ENCODE results near the gene BNIP5. TPM values are rescaled to one million over a fixed set of nuclear protein-coding genes. Genes with fewer than 3 reads are reported as not detected.

Gene BNIP5
- total RNA-seq, 1 experiment from 2014 or later = 0.94 TPM

DNA sequence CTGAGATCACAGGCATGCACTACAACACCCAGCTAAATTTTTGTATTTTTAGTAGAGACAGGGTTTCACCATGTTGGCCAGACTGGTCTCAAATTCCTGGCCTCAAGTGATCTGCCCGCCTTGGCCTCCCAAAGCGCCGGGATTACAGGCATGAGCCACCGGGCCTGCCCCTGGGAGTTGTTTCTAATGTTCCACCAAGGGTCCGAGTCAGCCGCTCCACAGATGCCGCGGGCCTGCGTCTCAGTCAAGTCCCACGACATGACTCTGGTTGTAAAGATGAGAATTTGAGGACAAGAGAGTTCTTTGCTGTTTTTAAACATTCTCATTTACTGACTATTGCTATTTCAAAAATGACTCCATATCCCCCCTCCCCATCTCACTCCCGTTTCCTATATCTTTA is 30.8 kb downstream of the BNIP5 start:
- no peak overlapping the region for H3K27ac Mint-ChIP-seq (ENCODE audit: unreplicated experiment)
- peaks cover 15% of the 10 kb centered on the region for H3K27me3 Mint-ChIP-seq (ENCODE audit: unreplicated experiment)
- H3K4me1 Mint-ChIP-seq (ENCODE audit: low read depth, unreplicated experiment) = peaks cover 16% of the 10 kb centered on the region
- no TSS peak for BruUV-seq (replicated peaks)
- no peak for DNase-seq
- CTCF ChIA-PET = interaction anchor here (1.3 kb wide), 1 partner anchor 53 kb away, joined by 3 read pairs; no protein-coding TSS in a partner anchor
- H3K36me3 Mint-ChIP-seq (ENCODE audit: insufficient read depth, unreplicated experiment) = no peaks in the 10 kb centered on the region
- H3K4me3 Mint-ChIP-seq (ENCODE audit: low read depth, unreplicated experiment) = no peak overlapping the region
- intact Hi-C loops (cut with micrococcal nuclease; ENCODE audit: unreplicated experiment) = no loop called here
- TF ChIP-seq, protein P1, sequence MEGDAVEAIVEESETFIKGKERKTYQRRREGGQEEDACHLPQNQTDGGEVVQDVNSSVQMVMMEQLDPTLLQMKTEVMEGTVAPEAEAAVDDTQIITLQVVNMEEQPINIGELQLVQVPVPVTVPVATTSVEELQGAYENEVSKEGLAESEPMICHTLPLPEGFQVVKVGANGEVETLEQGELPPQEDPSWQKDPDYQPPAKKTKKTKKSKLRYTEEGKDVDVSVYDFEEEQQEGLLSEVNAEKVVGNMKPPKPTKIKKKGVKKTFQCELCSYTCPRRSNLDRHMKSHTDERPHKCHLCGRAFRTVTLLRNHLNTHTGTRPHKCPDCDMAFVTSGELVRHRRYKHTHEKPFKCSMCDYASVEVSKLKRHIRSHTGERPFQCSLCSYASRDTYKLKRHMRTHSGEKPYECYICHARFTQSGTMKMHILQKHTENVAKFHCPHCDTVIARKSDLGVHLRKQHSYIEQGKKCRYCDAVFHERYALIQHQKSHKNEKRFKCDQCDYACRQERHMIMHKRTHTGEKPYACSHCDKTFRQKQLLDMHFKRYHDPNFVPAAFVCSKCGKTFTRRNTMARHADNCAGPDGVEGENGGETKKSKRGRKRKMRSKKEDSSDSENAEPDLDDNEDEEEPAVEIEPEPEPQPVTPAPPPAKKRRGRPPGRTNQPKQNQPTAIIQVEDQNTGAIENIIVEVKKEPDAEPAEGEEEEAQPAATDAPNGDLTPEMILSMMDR (IDR thresholded peaks at IDR 0.05; ENCODE audit: unreplicated experiment) = no peak
- H3K9me3 Mint-ChIP-seq (ENCODE audit: low read depth, unreplicated experiment) = no peaks in the 10 kb centered on the region

DNA sequence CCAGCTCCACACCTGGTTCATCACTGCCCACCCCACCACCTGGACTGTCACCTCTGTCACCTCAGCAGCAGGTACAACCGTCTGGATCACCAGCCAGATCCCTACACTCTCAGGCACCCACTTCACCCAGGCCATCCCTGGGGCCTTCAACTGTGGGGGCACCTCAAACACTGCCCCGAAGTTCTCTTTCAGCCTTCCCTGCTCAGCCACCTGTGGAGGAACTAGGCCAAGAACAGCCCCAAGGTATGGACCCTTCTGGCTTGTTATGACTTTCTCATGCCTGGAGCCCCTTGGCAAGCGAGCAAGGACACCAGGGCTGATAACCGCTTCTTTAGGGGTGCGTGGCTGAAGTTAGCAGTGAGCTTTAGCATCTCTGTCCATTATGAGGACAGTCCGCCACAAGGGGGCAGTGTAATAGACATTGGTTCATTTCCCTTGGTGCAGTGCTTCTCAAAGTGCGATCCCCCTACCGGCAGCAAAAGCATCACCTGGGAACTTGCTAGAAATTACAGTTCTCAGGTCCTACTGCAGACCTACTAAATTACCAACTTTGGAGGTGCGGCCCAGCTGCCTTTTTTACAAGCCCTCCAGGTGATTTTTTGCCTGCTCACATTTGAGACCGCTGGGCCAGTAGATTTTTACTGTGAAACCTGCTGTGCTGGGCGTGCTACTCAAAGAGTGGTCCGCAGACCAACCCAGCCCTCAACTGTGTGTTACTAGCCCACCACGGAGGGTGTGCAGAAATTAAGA is 34.3 kb downstream of the BNIP5 start:
- no peak overlapping the region for H3K4me3 Mint-ChIP-seq (ENCODE audit: low read depth, unreplicated experiment)
- H3K9me3 Mint-ChIP-seq (ENCODE audit: low read depth, unreplicated experiment) = no peaks in the 10 kb centered on the region
- peaks cover 16% of the 10 kb centered on the region for H3K4me1 Mint-ChIP-seq (ENCODE audit: low read depth, unreplicated experiment)
- DNase-seq = peak; percentile 96
- no peaks in the 10 kb centered on the region for H3K36me3 Mint-ChIP-seq (ENCODE audit: insufficient read depth, unreplicated experiment)
- H3K27ac Mint-ChIP-seq (ENCODE audit: unreplicated experiment) = no peak overlapping the region
- BruUV-seq (replicated peaks) = no TSS peak
- CTCF ChIA-PET = interaction anchor here (0.5 to 2.2 kb wide), 21 partner anchors 10 to 698 kb away, joined by 3 to 31 read pairs (median 5); partner anchors contain the start of genes BNIP5 and MAPK14
- intact Hi-C loops (cut with micrococcal nuclease; ENCODE audit: unreplicated experiment) = loop anchor here (1.0 to 5.0 kb wide), 2 partner anchors 58 to 180 kb away; no protein-coding TSS in a partner anchor
- peaks cover 49% of the 10 kb centered on the region for H3K27me3 Mint-ChIP-seq (ENCODE audit: unreplicated experiment)
- TF ChIP-seq, protein P1 (IDR thresholded peaks at IDR 0.05; ENCODE audit: unreplicated experiment) = peak; percentile 98

DNA sequence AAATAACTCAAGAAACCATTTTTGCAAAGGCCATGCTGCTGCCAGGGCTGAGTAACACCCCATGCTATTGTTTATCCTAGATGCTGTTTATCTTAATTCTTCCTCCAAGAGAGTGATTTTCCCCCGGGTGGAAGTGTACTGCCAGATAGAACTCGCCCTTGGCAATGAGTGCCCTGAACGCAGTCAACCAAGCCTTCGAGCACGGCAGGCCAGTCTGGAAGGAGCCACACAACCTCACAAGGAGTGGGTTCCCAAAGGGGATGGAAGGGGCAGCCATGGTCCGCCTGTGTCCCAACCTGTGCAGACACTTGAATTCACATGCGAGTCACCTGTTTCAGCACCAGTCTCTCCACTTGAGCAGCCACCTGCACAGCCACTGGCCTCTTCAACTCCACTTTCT is 34.9 kb downstream of the BNIP5 start:
- H3K4me3 Mint-ChIP-seq (ENCODE audit: low read depth, unreplicated experiment) = no peak overlapping the region
- H3K36me3 Mint-ChIP-seq (ENCODE audit: insufficient read depth, unreplicated experiment) = no peaks in the 10 kb centered on the region
- peaks cover 56% of the 10 kb centered on the region for H3K27me3 Mint-ChIP-seq (ENCODE audit: unreplicated experiment)
- H3K4me1 Mint-ChIP-seq (ENCODE audit: low read depth, unreplicated experiment) = peaks cover 16% of the 10 kb centered on the region
- CTCF ChIA-PET = interaction anchor here (0.5 to 2.2 kb wide), 18 partner anchors 10 to 274 kb away, joined by 3 to 31 read pairs (median 6); partner anchors contain the start of genes BNIP5 and MAPK14
- TF ChIP-seq, protein P1 (IDR thresholded peaks at IDR 0.05; ENCODE audit: unreplicated experiment) = no peak
- H3K9me3 Mint-ChIP-seq (ENCODE audit: low read depth, unreplicated experiment) = no peaks in the 10 kb centered on the region
- BruUV-seq (replicated peaks) = no TSS peak
- intact Hi-C loops (cut with micrococcal nuclease; ENCODE audit: unreplicated experiment) = loop anchor here (1.0 to 5.0 kb wide), 2 partner anchors 59 to 179 kb away; no protein-coding TSS in a partner anchor
- no peak for DNase-seq
- no peak overlapping the region for H3K27ac Mint-ChIP-seq (ENCODE audit: unreplicated experiment)

DNA sequence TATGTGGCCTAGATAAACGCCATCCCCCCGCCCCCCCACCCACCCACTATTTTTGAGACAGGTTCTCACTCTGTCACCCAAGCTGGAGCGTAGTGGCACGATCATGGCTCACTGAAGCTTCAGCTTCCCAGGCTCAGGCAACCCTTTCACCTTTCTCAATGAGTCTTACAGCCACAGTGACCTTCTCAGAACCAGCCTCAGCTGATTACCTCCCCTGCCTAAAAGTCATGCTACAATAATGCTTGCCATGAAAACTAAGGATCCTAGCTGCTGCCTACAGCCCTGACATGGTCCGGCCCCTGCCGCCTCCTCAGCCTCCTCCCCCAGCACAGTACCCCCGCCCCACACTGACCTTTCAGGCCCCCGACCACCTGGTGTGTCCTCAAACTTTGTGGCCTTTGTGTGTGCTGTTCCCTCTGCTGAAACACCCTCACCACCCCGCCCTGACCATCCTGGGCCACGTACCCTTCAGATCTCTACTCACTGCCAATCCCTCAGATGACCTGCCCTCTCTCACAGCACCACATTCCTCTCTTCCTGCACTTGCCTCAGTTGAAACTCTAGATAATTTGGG is 35.5 kb downstream of the BNIP5 start:
- TF ChIP-seq, protein P1 (IDR thresholded peaks at IDR 0.05; ENCODE audit: unreplicated experiment) = no peak
- Mint-ChIP-seq H3K4me3 (ENCODE audit: low read depth, unreplicated experiment) (no peak overlapping the region), H3K36me3 (ENCODE audit: insufficient read depth, unreplicated experiment) (no peaks in the 10 kb centered on the region), H3K4me1 (ENCODE audit: low read depth, unreplicated experiment) (peaks cover 16% of the 10 kb centered on the region), H3K27me3 (ENCODE audit: unreplicated experiment) (peaks cover 59% of the 10 kb centered on the region), H3K27ac (ENCODE audit: unreplicated experiment) (no peak overlapping the region), H3K9me3 (ENCODE audit: low read depth, unreplicated experiment) (no peaks in the 10 kb centered on the region)
- BruUV-seq (replicated peaks) = no TSS peak
- no peak for DNase-seq
- intact Hi-C loops (cut with micrococcal nuclease; ENCODE audit: unreplicated experiment) = loop anchor here (5.0 kb wide), 1 partner anchor 179 kb away; no protein-coding TSS in a partner anchor
- CTCF ChIA-PET = interaction anchor here (0.6 to 2.2 kb wide), 5 partner anchors 9 to 468 kb away, joined by 3 to 15 read pairs (median 7); no protein-coding TSS in a partner anchor

Data from Calu3 (cell line).